ENCODE results near the gene TRIM16. TPM values are rescaled to one million over a fixed set of nuclear protein-coding genes. Genes with fewer than 3 reads are reported as not detected.
"Not testable (repeated sequence)": the region's sequence is repeated elsewhere in the genome, so short reads cannot be mapped to it uniquely, and the experiment has no call there.

Gene TRIM16
- total and polyA plus RNA-seq, 2 of the 4 experiments (the other 2 are of a cell fraction): 22.3 to 52.5 TPM

DNA sequence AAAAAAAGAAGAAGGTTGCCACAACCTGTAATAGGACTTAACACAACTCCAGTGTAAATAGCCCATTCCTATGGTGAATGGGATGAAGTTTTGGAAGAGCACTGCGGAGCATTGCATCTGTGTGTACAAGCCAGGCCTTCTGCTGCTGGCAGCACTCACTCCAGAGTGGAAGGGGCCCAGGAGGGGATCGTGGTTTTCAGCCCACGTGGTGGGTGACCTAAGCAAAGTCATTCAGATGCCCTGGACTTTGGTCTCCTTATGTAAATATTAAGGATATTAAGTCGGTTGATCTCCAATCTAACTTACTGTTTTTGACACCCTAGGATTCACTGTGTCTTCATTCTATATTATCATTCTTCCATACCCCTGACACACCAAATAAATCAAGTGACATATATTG, 67.3 kb downstream of the TRIM16 start:
- H2BK15ac ChIP-seq (ENCODE audit: low read depth, low read length); H3K4me1 ChIP-seq (ENCODE audit: control insufficient read depth, insufficient read depth, low read length); H3K9ac ChIP-seq (ENCODE audit: low read depth, low read length); H3K79me1 ChIP-seq (ENCODE audit: low read depth in 1 of 2, low read length in 2 of 2); H3K36me3 ChIP-seq (ENCODE audit: control insufficient read depth, insufficient read depth, low read length); H3K4me3 ChIP-seq (ENCODE audit: insufficient read depth, low read depth, low read length); H2AK9ac ChIP-seq (replicated peaks; ENCODE audit: low read depth, low read length, poor library complexity); ATAC-seq (ENCODE audit: low read depth); H3K4ac ChIP-seq (ENCODE audit: low read depth, low read length); H2BK120ac ChIP-seq (ENCODE audit: low read depth, low read length); H3K18ac ChIP-seq (ENCODE audit: low read depth, low read length); H4K91ac ChIP-seq (ENCODE audit: insufficient read depth, low read depth, low read length); H4K5ac ChIP-seq (ENCODE audit: low read depth, low read length); H3K9me1 ChIP-seq (ENCODE audit: insufficient read depth, low read length); H4K8ac ChIP-seq (ENCODE audit: low read depth in 2 of 2, low read length in 2 of 2); H2AFZ ChIP-seq (replicated peaks; ENCODE audit: low read length, poor library complexity); H3K56ac ChIP-seq (ENCODE audit: extremely low read depth, insufficient read depth, low read length); H2AK5ac ChIP-seq (ENCODE audit: low read depth, low read length); BruUV-seq (replicated peaks); H3K27me3 ChIP-seq (ENCODE audit: control insufficient read depth, insufficient read depth, low read length); H3K23ac ChIP-seq (ENCODE audit: low read depth, low read length); POLR2A ChIA-PET (ENCODE audit: unreplicated experiment); H3K14ac ChIP-seq (replicated peaks; ENCODE audit: low read depth, low read length); H3K27ac ChIP-seq (ENCODE audit: insufficient read depth, low read length); intact Hi-C loops (cut with micrococcal nuclease); dilution Hi-C loops (cut with HindIII; ENCODE audit: low sequenced_read_pairs, unreplicated experiment); H3K9me3 ChIP-seq (ENCODE audit: control insufficient read depth, insufficient read depth, low read length); H2BK20ac ChIP-seq (ENCODE audit: low read depth, low read length); H3K4me2 ChIP-seq (ENCODE audit: low read depth, low read length); CTCF ChIA-PET; in situ Hi-C loops (cut with MboI; ENCODE audit: low sequenced_read_pairs); H2BK5ac ChIP-seq (ENCODE audit: low read depth, low read length, poor library complexity, severe bottlenecking); H4K20me1 ChIP-seq (ENCODE audit: insufficient read depth, low read length): not testable (repeated sequence)
- peak; percentile 2 for DNase-seq
- WGBS, 2 experiments (ENCODE audit: extremely low coverage in 2 of 2, insufficient read length in 1 of 2): no CpG with 5 or more reads among the region's 4 CpGs

DNA sequence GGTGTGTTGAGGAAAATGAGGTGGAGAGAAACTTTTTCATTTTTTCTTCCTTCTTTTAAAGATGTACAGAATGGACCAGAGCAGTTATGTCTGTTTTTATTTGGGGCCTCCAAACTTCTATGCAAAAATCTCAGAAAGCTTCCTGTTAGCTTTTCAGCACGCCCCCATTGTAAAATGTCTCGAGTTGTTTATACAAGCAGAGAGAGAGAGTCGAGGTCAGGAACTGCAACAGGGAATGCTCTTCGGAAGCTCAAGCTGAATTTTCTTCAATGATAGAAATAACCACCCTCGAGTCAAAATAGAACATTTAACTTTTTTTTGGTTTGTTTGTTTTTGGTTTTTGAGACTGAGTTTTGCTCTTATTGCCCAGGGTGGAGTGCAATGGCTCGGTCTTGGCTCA, 68.3 kb downstream of the TRIM16 start:
- H3K9me1 ChIP-seq (ENCODE audit: insufficient read depth, low read length); H2AK9ac ChIP-seq (replicated peaks; ENCODE audit: low read depth, low read length, poor library complexity); in situ Hi-C loops (cut with MboI; ENCODE audit: low sequenced_read_pairs); POLR2A ChIA-PET (ENCODE audit: unreplicated experiment); H2AK5ac ChIP-seq (ENCODE audit: low read depth, low read length); H3K23ac ChIP-seq (ENCODE audit: low read depth, low read length); H2BK120ac ChIP-seq (ENCODE audit: low read depth, low read length); H4K5ac ChIP-seq (ENCODE audit: low read depth, low read length); H2BK15ac ChIP-seq (ENCODE audit: low read depth, low read length); H3K9me3 ChIP-seq (ENCODE audit: control insufficient read depth, insufficient read depth, low read length); H3K18ac ChIP-seq (ENCODE audit: low read depth, low read length); H3K27ac ChIP-seq (ENCODE audit: insufficient read depth, low read length); CTCF ChIA-PET; H3K14ac ChIP-seq (replicated peaks; ENCODE audit: low read depth, low read length); H3K56ac ChIP-seq (ENCODE audit: extremely low read depth, insufficient read depth, low read length); dilution Hi-C loops (cut with HindIII; ENCODE audit: low sequenced_read_pairs, unreplicated experiment); H2BK5ac ChIP-seq (ENCODE audit: low read depth, low read length, poor library complexity, severe bottlenecking); H3K9ac ChIP-seq (ENCODE audit: low read depth, low read length); H4K8ac ChIP-seq (ENCODE audit: low read depth in 2 of 2, low read length in 2 of 2); BruUV-seq (replicated peaks); H3K4me1 ChIP-seq (ENCODE audit: control insufficient read depth, insufficient read depth, low read length); intact Hi-C loops (cut with micrococcal nuclease); H2BK20ac ChIP-seq (ENCODE audit: low read depth, low read length); H4K91ac ChIP-seq (ENCODE audit: insufficient read depth, low read depth, low read length); H3K27me3 ChIP-seq (ENCODE audit: control insufficient read depth, insufficient read depth, low read length); H3K4me2 ChIP-seq (ENCODE audit: low read depth, low read length); H4K20me1 ChIP-seq (ENCODE audit: insufficient read depth, low read length); H3K36me3 ChIP-seq (ENCODE audit: control insufficient read depth, insufficient read depth, low read length); H3K4ac ChIP-seq (ENCODE audit: low read depth, low read length); H3K79me1 ChIP-seq (ENCODE audit: low read depth in 1 of 2, low read length in 2 of 2); H2AFZ ChIP-seq (replicated peaks; ENCODE audit: low read length, poor library complexity); H3K4me3 ChIP-seq (ENCODE audit: insufficient read depth, low read depth, low read length): not testable (repeated sequence)
- ATAC-seq (ENCODE audit: low read depth) (peak; percentile 37), DNase-seq (peak; percentile 8)
- WGBS, 2 experiments (ENCODE audit: extremely low coverage in 2 of 2, insufficient read length in 1 of 2): no CpG with 5 or more reads among the region's 6 CpGs

Measured in IMR-90 (cell line).